GM12865 (cell line): ENCODE measurements around the gene NAT8.
"Not testable (repeated sequence)": the region's sequence is repeated elsewhere in the genome, so short reads cannot be mapped to it uniquely, and the experiment has no call there.

Experiments used
- DNase-seq: peaks from one replicate; pipeline ENCODE4 v3.0.0; 2010; ENCODE audit warnings: low read depth
- H3K4me3 ChIP-seq: 2 replicates; pipeline ENCODE4 v1.5.1; 2011; ENCODE audit warnings: mild to moderate bottlenecking, low read depth, low read length, control low read depth
- TF ChIP-seq, protein P1 (sequence below): IDR thresholded peaks from 2 replicates; pipeline ENCODE4 v1.5.1; 2011; ENCODE audit warnings: low read length, control low read depth, low read depth, inconsistent platforms; ENCODE audit not compliant: insufficient read depth; ENCODE audit errors: missing control alignments

NAT8 gene

DNA sequence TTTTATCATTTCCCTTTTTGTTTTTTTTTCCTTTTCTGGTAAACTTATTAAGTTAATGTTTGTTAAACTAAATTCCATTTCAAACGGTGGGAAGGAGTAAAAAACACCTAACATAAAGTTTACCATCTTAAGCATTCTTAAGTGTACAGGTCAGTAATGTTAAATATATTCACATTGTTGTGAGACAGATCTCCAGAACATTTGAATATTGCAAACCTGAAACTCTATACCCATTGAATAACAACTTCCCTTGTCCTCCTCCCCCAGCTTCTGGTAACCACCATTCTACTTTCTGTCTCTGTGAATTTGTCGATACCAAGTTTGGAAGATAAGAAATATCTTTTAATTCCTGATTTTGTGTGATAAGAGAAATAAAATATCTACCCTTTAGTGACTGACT, 12.0 kb upstream of the NAT8 start:
- TF ChIP-seq, protein P1, sequence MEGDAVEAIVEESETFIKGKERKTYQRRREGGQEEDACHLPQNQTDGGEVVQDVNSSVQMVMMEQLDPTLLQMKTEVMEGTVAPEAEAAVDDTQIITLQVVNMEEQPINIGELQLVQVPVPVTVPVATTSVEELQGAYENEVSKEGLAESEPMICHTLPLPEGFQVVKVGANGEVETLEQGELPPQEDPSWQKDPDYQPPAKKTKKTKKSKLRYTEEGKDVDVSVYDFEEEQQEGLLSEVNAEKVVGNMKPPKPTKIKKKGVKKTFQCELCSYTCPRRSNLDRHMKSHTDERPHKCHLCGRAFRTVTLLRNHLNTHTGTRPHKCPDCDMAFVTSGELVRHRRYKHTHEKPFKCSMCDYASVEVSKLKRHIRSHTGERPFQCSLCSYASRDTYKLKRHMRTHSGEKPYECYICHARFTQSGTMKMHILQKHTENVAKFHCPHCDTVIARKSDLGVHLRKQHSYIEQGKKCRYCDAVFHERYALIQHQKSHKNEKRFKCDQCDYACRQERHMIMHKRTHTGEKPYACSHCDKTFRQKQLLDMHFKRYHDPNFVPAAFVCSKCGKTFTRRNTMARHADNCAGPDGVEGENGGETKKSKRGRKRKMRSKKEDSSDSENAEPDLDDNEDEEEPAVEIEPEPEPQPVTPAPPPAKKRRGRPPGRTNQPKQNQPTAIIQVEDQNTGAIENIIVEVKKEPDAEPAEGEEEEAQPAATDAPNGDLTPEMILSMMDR, result no peak
- no peak for DNase-seq

DNA sequence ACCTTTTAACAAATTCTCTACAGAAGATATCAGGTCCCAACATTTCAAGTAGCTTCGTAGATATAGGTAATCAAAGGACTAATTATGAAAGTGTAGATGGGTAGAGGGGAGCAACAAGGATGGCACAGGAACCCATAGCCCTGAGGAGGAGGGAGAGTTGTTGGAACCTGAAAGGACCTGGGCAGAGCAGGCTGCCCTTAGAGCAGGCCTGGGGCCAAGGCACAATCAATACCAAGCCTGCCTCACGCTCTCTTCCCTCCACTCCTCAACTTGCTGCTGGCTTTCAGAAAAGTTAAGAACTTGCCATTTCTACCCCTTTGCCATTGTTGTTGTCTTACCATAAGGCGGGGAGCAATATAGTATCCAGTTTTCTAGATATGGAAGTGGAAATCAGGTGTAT, 10.1 kb upstream of the NAT8 start:
- no peak overlapping the region for H3K4me3 ChIP-seq
- TF ChIP-seq, protein P1, result no peak
- no peak for DNase-seq

More for the DNA sequence above, 12.0 kb upstream of the NAT8 start:
- H3K4me3 ChIP-seq, result no peak overlapping the region

DNA sequence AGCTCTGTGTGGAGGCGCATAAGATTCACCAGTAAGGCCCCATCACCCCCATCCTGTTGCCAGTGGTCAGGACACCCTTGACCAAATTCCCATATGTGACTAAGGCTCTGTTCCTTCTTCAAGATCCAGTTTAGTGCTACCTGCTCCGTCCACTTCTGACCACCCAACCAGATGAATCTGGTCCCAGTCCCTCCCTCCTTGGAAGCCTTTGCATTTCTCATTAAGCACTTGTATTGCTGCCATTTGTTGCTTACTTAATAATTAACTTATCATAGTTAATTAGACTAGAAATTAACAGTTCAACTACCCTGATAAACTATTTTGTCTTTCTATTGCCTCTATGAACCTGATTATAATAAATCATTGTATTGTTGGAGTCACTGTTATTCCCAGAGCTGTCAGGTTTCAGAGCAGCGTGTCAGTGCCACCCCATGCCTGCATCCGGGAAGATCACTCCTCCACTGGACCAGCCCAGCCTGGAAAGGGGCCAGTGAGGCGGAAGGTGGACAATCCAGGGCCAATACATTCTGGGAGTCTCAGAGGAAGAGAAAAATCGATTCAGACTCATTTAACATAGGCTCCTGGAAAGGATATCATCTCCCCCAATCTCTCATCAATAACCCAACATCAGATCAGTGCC, 9.5 kb upstream of the NAT8 start:
- no peak overlapping the region for H3K4me3 ChIP-seq
- TF ChIP-seq, protein P1, result no peak
- no peak for DNase-seq

DNA sequence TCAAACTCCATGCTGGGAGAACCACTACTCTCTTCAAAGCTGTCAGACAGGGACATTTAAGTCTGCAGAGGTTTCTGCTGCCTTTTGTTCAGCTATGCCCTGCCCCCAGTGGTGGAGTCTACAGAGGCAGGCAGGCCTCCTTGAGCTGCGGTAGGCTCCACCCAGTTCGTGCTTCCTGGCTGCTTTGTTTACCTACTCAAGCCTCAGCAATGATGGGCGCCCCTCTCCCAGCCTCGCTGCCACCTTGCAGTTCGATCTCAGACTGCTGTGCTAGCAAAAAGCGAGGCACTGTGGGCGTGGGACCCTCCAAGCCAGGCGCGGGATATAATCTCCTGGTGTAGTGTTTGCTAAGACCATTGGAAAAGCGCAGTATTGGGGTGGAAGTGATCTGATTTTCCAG, 5.5 kb upstream of the NAT8 start:
- not testable (repeated sequence) for H3K4me3 ChIP-seq, DNase-seq

DNA sequence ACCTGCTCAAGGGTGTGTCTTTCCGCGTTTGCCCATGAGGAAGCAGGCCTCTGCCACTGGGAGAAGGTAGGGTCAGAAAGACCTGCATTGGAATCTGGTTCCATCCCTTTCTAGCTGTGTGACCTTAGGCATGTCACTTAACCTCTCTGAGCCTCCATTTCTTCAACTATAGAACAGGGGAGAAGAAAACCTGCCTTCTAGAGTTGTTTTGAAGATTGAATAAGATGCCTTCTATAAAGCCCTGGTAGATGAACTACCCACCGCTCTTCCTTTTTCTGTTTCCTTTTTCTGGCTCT, 507 bp downstream of the NAT8 start:
- no peak for DNase-seq
- TF ChIP-seq, protein P1, result no peak
- H3K4me3 ChIP-seq, result no peak overlapping the region

DNA sequence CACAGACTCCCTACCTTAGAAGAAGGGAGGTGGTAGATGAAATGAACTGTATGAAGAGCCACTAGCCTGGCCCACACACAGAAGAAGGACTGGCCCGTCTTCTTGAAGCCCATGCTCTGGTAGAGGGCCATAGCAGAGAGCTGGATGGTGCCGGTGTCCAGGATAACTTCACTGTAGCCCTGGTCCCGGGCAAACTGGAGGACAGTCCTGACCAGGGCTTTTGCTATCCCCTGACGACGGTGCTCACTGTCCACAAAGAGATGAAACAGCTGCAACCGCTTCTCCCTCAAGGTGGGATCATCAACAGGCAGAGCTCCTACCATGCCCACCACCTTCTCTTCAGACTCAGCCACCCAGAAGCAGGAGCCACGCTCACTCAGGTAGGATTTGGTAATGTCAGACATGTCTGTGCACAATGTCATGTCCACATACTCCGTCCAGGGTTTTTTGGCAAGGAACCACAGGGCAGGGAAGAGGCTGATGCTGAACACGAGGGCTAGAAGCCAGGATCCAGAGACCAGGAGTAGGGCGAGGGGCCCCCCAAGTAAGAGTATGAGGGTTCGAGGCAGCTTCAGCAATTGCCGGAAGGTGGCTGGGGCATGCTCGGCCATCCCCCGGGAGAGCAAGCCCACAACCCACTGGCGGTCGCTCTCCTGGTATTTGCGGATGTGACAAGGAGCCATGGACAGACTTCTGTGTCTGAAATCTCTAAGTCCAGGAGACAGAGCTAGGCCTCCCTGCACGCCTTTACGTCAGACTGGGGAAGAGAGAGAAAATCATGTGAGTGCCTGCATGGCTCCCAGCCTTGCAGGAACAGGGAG, 1.1 kb downstream of the NAT8 start:
- TF ChIP-seq, protein P1, result no peak
- no peak overlapping the region for H3K4me3 ChIP-seq
- DNase-seq, result no peak

DNA sequence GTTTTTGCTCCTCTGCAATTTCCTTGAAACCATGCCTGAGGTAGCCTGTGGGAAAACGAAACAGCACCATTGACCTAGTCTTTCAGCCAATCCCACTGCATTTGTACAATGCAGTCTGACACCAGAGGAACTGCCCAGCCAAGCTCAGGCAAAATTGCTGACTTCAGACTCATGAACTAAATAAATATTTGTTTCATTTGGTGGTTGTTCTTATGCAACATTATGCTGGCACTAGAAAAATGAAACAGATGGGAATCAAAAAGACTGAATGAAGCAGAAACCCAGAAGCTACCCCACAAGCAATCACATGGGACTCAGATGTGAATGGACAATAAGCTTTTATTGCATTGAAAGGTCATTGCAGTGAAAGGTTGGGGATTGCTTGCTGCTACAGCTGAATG, 1.7 kb downstream of the NAT8 start:
- H3K4me3 ChIP-seq, result no peak overlapping the region
- DNase-seq, result no peak
- TF ChIP-seq, protein P1, result no peak
